Measurements from ENCODE around the gene CHAMP1.

CHAMP1 gene, protein sequence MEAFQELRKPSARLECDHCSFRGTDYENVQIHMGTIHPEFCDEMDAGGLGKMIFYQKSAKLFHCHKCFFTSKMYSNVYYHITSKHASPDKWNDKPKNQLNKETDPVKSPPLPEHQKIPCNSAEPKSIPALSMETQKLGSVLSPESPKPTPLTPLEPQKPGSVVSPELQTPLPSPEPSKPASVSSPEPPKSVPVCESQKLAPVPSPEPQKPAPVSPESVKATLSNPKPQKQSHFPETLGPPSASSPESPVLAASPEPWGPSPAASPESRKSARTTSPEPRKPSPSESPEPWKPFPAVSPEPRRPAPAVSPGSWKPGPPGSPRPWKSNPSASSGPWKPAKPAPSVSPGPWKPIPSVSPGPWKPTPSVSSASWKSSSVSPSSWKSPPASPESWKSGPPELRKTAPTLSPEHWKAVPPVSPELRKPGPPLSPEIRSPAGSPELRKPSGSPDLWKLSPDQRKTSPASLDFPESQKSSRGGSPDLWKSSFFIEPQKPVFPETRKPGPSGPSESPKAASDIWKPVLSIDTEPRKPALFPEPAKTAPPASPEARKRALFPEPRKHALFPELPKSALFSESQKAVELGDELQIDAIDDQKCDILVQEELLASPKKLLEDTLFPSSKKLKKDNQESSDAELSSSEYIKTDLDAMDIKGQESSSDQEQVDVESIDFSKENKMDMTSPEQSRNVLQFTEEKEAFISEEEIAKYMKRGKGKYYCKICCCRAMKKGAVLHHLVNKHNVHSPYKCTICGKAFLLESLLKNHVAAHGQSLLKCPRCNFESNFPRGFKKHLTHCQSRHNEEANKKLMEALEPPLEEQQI

GRCh38 chr13:114314074-114314912 is at the start of gene CHAMP1:
CHAMP1 (plus strand) TSS chr13:114314503; CDS start chr13:114323843, 9,340 bp downstream.
- TF ChIP-seq CTCF (IDR thresholded peaks at IDR 0.05; ENCODE audit: extremely low read depth, missing control alignments), result no peak
- DNase-seq (ENCODE audit: low spot score), result peak; percentile 97

GRCh38 chr13:114264886-114265611 is 49.3 kb upstream of the CHAMP1 start:
- TF ChIP-seq CTCF (IDR thresholded peaks at IDR 0.05; ENCODE audit: extremely low read depth, missing control alignments), result no peak
- DNase-seq (ENCODE audit: low spot score), result no peak

DNA sequence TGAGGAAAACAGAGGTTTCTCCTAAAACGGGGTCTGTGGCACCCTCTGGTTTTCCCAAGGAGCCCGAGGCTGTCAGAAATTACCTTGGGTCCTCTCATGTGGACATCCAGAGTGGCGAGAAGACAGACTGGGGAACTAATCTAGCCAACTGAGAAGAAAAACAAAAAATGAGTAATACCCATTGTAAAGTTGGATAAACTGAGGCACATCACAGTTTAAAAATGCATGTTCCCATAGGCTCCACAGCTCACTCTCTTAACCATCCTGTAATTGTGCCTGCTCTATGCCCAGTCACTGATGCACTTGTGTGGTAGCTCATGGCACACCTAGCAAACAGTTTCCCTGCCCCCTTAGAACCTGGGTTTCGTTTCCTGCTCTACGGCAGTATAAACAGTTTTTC is 48.1 kb upstream of the CHAMP1 start:
- TF ChIP-seq CTCF (IDR thresholded peaks at IDR 0.05; ENCODE audit: extremely low read depth, missing control alignments), result no peak
- DNase-seq (ENCODE audit: low spot score), result no peak

DNA sequence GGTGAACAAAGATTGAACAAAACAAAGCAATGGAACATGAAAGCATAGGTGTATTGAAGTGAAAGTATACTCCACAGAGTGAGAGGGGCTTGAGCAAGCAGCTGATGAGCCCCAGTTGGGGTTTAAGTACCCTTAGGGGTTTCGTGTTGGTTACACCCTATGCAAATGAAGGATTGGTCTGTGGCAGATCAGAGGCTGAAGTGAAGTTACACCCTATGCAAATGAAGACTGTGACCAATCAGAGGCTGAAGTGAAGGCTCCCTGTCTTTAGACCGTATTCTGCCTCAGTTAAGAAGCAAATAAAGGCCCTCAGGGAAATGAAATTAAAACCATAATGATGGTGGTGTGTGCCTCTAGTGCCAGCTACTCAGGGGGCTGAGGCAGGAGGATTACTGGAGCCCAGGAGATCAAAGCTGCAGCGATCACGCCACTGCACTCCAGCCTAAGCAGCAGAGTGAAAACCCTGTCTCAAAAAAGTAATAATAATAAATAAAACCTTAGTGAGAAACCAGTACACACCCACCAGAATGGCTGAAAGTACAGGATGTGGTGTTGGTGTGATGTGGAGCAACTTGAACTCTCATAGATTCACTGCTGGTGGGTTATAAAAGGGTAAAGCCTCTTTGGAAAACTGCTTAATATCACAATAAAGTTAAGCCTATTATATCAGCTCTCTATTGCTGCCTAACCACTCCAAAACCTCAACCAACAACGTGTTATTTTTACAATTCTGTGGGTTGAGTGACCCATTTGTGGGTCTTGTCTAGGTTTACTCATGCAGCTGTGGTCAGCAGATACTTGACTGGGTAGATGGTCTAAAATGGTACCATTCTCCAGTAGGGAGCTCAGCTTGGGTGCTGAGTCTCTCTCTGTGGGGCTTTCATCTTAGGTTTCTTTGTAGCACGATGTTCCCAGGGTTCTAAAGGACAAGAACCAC is 45.7 kb upstream of the CHAMP1 start:
- TF ChIP-seq CTCF (IDR thresholded peaks at IDR 0.05; ENCODE audit: extremely low read depth, missing control alignments), result no peak
- no peak for DNase-seq (ENCODE audit: low spot score)

DNA sequence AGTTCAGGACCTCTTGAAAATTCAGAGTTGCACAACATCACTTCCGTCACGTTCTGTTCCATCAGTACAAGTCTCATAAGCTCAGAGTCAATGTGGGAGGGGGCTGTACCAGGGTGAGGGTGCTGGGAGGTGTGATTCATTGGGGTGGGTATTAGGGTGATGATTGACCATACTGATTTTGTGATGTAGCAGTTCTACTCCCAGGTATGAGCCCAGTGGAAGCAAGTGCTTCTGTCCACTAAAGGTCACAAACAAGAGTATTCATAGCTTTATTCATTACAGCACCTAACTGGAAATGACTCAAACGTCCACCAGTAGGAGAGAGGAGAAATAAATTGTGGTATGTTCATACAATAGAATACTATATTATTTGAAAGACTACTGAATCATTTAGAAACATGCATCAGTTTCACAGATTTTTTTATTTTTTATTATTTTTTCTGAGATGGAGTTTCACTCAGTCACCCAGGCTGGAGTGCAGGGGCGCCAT is 45.0 kb upstream of the CHAMP1 start:
- TF ChIP-seq CTCF (IDR thresholded peaks at IDR 0.05; ENCODE audit: extremely low read depth, missing control alignments), result no peak
- DNase-seq (ENCODE audit: low spot score), result no peak

DNA sequence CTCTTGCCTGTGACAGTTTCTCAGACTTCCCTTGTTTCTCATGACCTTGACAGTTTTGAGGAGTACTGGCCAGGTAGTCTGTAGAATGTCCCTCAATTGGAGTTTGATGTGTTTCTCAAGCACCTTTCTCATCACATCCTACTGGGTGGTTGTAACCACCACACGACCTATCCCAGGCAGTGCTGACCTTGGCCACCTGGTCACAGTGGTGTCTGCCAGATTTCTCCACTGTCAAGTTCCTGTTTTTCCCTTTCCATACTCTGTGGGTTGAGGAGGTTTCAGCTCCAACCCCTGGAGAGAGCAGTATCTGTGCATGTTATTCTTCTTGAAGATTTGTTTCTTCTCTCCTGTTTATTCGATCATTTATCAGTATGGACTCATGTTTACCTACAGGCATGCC is 41.3 kb upstream of the CHAMP1 start:
- no peak for DNase-seq (ENCODE audit: low spot score)
- TF ChIP-seq CTCF (IDR thresholded peaks at IDR 0.05; ENCODE audit: extremely low read depth, missing control alignments), result no peak

All from GM20000 (cell line).